ENCODE data around the gene LIN37. TPM values are rescaled to one million over a fixed set of nuclear protein-coding genes. Genes with fewer than 3 reads are reported as not detected.

Gene LIN37
- total RNA-seq, 6 experiments from 2014 or later, result 3.2 to 8.2 (median 4.9) TPM

GRCh38 chr19:35729763-35730162 lies 18.6 kb upstream of the LIN37 start:
- no CpG with 5 or more reads among the region's 11 CpGs for WGBS (ENCODE audit: insufficient coverage, low coverage, low lambda C conversion rate, missing lambda C conversion rate)
- no peaks in the 10 kb centered on the region for H3K27me3 ChIP-seq
- peaks cover 11 to 93% (median 50%) of the 10 kb centered on the region in 4 donors for H3K36me3 ChIP-seq
- DNase-seq (peak in 1 of 3 donors; percentile 18), ATAC-seq (no peak)
- no peak overlapping the region for H3K4me3 ChIP-seq
- H3K27ac ChIP-seq, result no peak overlapping the region
- H3K4me1 ChIP-seq, result no peaks in the 10 kb centered on the region
- H3K9me3 ChIP-seq, result no peaks in the 10 kb centered on the region
- intact Hi-C loops (cut with DNase I), result no loop called here
- TF ChIP-seq CTCF (IDR thresholded peaks at IDR 0.05), result no peak
- TF ChIP-seq POLR2A (IDR thresholded peaks at IDR 0.05), result no peak

GRCh38 chr19:35730326-35730725 lies 18.1 kb upstream of the LIN37 start:
- 93% methylated on average over 11 of the region's 18 CpGs for WGBS (ENCODE audit: insufficient coverage, low coverage, low lambda C conversion rate, missing lambda C conversion rate)
- DNase-seq, result no peak
- intact Hi-C loops (cut with DNase I), result no loop called here
- H3K4me1 ChIP-seq, result no peaks in the 10 kb centered on the region
- no peak overlapping the region for H3K4me3 ChIP-seq
- TF ChIP-seq CTCF (IDR thresholded peaks at IDR 0.05) (no peak), POLR2A (IDR thresholded peaks at IDR 0.05) (no peak)
- ATAC-seq, result no peak
- peaks cover 11 to 88% (median 45%) of the 10 kb centered on the region in 4 donors for H3K36me3 ChIP-seq
- no peaks in the 10 kb centered on the region for H3K27me3 ChIP-seq
- no peak overlapping the region for H3K27ac ChIP-seq
- no peaks in the 10 kb centered on the region for H3K9me3 ChIP-seq

GRCh38 chr19:35731353-35731752 lies 17.0 kb upstream of the LIN37 start:
- intact Hi-C loops (cut with DNase I), result no loop called here
- Histone ChIP-seq H3K27ac (no peak overlapping the region), H3K9me3 (no peaks in the 10 kb centered on the region), H3K36me3 (peaks cover 11 to 77% (median 34%) of the 10 kb centered on the region in 4 donors), H3K4me1 (no peaks in the 10 kb centered on the region), H3K27me3 (no peaks in the 10 kb centered on the region), H3K4me3 (no peak overlapping the region)
- DNase-seq (no peak), ATAC-seq (no peak)
- 83% methylated on average over 9 of the region's 9 CpGs for WGBS (ENCODE audit: insufficient coverage, low coverage, low lambda C conversion rate, missing lambda C conversion rate)
- no peak for TF ChIP-seq POLR2A (IDR thresholded peaks at IDR 0.05)
- no peak for TF ChIP-seq CTCF (IDR thresholded peaks at IDR 0.05)

GRCh38 chr19:35731779-35732405 lies 16.5 kb upstream of the LIN37 start:
- intact Hi-C loops (cut with DNase I), result no loop called here
- Histone ChIP-seq H3K27ac (no peak overlapping the region), H3K36me3 (peaks cover 11 to 73% (median 32%) of the 10 kb centered on the region in 4 donors), H3K4me1 (no peaks in the 10 kb centered on the region), H3K4me3 (no peak overlapping the region), H3K27me3 (no peaks in the 10 kb centered on the region), H3K9me3 (no peaks in the 10 kb centered on the region)
- ATAC-seq (no peak), DNase-seq (no peak)
- no peak for TF ChIP-seq CTCF (IDR thresholded peaks at IDR 0.05)
- no peak for TF ChIP-seq POLR2A (IDR thresholded peaks at IDR 0.05)
- 100% methylated on average over 7 of the region's 21 CpGs for WGBS (ENCODE audit: insufficient coverage, low coverage, low lambda C conversion rate, missing lambda C conversion rate)

All from right lobe of liver (tissue), 6 donors.